Hematopoietic multipotent progenitor cell treated with erythropoietin and hydrocortisone succinate and interleukin-3 and kit ligand, for 8 days (in vitro differentiated cells): ENCODE results near the gene OSER1.

Experiments used
- DNase-seq: peaks from one replicate; pipeline ENCODE4 v3.0.0-alpha.2; 2015

Gene OSER1

DNA sequence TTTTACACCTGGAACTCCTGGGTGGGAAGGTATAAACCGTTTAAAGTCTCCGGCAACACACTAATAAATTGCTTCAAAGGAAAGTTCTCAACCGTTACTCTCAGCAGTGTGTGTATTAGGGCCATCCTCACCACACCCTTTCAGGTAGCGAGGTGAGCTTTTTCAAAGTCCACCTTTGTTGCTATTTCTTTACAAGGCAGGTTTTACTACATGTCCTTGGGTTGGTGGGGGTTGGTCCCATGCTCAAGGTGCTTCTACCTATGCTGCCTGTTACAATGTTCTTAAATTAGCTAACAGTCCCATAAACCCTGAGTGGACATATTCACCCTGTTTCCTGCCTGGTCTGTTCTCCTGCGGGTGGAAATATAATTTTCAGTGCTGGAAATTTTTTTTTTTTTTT is 13.2 kb upstream of the OSER1 start:
- DNase-seq = no peak

GRCh38 chr20:44222633-44223368 is 12.2 kb upstream of the OSER1 start:
- DNase-seq = peak; percentile 36

DNA sequence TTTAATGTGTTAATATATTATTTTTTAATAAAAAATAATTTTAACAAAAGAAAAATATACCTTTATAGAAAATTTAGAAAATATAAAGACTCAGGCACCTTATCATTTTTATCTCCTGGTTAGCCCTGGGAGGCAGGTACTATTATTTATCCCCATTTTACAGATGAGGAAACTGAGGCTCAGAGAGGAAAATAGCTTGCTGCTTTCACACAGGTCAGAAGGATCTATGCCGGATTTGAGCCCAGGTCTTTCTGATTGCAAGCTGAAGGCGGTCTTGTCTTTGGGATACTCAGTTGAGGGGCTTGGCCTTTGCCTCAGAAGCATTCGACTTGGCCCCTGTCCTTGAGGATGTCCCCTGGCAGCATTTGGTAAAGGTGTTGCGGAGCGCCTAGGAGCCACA is 11.5 kb upstream of the OSER1 start:
- no peak for DNase-seq

DNA sequence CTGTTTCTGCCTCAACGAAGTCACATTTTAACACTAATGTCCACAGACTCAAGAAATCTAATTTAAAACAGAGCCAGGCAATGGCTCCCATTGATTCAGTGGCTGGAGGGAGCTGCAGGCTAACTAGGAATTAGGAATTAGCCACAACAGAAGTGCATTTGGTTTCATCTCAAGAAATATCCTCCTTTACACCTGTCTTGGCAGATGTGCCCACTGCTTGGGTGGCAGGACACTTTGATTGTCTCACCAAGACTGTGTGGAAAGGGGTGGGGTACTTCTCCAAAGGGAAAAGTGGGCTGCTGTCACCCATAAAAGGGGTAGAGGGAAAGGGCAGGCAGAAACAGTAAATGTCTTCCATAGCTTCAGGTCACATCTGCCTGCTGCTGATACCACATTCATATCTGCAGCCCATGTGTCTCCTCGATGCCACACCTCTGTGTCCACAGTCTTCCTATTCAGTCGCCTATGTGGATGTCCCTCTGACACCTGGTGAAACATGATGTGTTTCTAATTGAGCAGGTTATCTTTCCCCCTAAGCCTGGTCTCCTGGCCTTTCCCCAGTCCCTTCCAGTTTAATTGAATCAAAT is 10.9 kb upstream of the OSER1 start:
- peak; percentile 78 for DNase-seq

GRCh38 chr20:44219791-44220190 is 9.2 kb upstream of the OSER1 start:
- no peak for DNase-seq

- peak; percentile 81 for DNase-seq
Measured at GRCh38 chr20:44219170-44219730, 8.7 kb upstream of the OSER1 start.

DNA sequence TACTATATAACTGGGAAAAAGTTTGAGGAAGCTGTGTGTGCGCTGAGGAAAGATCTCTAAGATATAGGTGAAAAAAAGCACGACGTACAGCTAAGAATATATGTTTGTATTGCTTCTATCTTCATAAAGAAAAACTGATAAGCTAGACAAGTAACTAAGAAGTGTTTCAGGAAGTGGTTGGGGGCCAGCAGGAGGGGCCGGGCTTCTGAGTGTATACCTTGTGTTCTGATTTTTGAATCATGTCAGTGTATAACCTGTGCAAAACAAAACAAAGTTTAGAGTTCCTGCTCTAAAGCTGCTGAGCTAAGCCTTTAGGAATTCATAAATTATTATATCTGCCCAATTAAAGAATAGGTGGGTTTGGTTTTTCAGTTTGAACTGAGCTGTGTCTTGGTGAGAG is 7.9 kb upstream of the OSER1 start:
- DNase-seq = no peak

DNA sequence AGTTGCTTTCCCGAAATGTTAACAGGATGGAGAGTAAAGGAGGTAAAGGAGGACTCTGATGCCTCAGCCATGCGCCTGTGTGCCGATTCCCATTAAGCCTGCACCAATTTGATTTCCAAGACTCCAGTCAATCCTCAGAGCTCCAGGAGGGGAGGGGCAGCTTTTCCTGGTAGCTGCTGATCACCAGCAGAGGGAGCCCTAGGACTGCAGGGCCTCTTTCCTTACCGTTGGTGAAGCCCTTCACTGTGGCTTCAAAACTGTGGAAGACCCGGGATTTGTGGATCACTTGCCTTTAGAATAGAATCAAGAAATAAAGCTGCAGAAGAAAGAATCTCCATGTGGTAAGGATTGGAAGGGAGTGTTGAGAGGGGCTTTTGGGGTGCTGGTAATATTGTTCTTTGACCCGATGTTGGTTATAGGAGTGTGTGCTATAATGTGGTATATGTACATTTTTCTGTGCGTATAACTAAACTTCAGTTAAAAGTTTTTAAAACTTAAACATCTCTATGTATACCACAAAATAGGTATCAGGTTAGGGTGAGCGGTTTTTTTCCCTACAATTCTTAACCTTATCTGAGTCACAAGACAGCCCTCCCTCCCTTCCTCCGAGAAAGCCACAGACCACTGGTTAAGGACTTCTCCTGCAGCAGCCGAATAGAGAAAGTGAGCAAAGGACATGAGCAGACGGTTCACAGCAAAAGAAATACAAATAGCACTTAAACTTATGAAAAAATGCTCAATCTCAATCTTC is 6.9 kb upstream of the OSER1 start:
- DNase-seq = peak; percentile 84

GRCh38 chr20:44215125-44215524 is 4.6 kb upstream of the OSER1 start:
- DNase-seq = peak; percentile 84

- DNase-seq = no peak
Measured at GRCh38 chr20:44212792-44213191, 2.2 kb upstream of the OSER1 start.

- DNase-seq = peak; percentile 33
Measured at GRCh38 chr20:44211177-44212039, 837 bp upstream of the OSER1 start.

- DNase-seq = no peak
Measured at GRCh38 chr20:44209686-44210405, 725 bp downstream of the OSER1 start.

- DNase-seq = no peak
Measured at GRCh38 chr20:44208770-44209169, 1.8 kb downstream of the OSER1 start.

- no peak for DNase-seq
Measured at GRCh38 chr20:44208165-44208564, 2.4 kb downstream of the OSER1 start.

DNA sequence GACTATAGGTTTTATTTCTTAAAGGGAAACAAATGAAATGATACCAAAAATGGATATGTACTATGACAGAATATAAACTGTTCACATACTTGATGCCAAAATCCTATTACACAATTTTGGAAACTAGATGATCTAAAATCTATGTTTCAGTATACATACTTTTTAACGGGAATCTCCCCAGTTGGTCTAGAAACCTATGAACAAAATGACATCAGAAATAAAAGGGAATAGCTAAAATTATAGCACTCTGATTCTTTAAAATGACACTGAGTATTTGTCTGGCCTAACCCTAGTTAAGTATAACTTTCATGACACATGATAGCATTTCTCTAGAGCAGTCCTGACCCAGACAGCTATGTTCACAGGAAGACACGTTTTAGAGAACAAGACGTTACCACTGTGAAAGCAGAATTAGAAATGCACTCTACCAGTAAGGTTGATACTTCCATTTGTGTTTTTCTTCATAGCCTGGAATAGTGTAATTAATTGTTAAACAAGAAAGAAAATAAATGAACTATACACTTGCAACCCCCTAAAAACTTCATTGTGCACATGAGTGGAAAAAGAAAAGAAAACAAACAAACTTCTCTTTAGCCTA is 3.3 kb downstream of the OSER1 start:
- no peak for DNase-seq

GRCh38 chr20:44206132-44206531 is 4.4 kb downstream of the OSER1 start:
- DNase-seq = no peak

DNA sequence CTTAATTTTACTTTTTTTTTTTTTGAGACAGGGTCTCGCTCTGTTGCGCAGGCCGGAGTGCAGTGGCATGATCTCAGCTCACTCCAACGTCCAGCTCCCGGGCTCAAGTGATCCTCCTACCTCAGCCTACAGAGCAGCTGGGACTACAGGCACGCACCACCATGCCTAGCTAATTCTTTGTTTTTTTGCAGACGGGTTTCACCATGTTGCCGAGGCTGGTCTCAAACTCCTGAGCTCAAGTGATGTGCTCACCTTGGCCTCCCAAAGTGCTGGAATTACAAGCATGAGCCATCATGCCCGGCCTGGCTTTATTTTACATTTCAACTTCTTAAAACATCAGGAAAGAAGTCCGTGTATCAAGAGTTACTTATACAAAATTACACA is 5.7 kb downstream of the OSER1 start:
- no peak for DNase-seq

GRCh38 chr20:44204156-44204831 is 6.3 kb downstream of the OSER1 start:
- DNase-seq = peak; percentile 53

- DNase-seq = no peak
Measured at GRCh38 chr20:44203161-44203560, 7.4 kb downstream of the OSER1 start.

- no peak for DNase-seq
Measured at GRCh38 chr20:44200983-44201382, 9.6 kb downstream of the OSER1 start.

DNA sequence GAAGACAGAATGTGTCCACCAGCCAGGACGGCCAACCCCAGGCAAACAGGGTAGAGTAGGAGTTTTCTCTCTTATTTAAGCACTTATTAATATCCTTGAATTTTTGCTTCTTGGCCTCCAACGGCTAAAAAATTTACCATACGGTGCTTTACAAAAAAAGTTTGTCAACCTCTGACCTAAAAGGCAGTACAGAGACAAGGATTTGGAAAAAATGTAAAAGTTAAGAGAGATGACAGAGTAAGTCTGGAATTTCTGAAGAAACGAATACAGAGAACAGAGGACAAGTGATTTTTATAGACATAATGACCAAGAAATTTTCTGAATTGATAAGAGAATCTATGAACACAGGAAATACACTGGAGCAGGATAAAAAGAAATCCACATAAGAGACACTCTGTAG is 10.2 kb downstream of the OSER1 start:
- no peak for DNase-seq
